HUES6 (cell line): Measurements from ENCODE around the gene DBNL.
"Not testable (repeated sequence)": the region's sequence is repeated elsewhere in the genome, so short reads cannot be mapped to it uniquely, and the experiment has no call there.

Source experiments
- H3K27ac ChIP-seq: 2 replicates; pipeline ENCODE4 v1.7.0; 2013; ENCODE audit warnings: low read depth, mild to moderate bottlenecking, low read length, inconsistent platforms
- H3K27me3 ChIP-seq: 2 replicates; pipeline ENCODE4 v1.6.1; 2013; ENCODE audit warnings: low read length; ENCODE audit not compliant: control insufficient read depth, insufficient read depth
- H3K36me3 ChIP-seq: 2 replicates; pipeline ENCODE4 v1.6.1; 2013; ENCODE audit warnings: low read length; ENCODE audit not compliant: control insufficient read depth, insufficient read depth
- H3K4me1 ChIP-seq: 2 replicates; pipeline ENCODE4 v1.6.1; 2013; ENCODE audit warnings: low read length; ENCODE audit not compliant: control insufficient read depth, insufficient read depth
- H3K4me3 ChIP-seq: 2 replicates; pipeline ENCODE4 v1.5.1; 2013; ENCODE audit warnings: low read depth, low read length
- H3K9ac ChIP-seq: one replicate; pipeline ENCODE4 v1.6.1; 2013; ENCODE audit warnings: mild to moderate bottlenecking, low read length
- H3K9me3 ChIP-seq: 2 replicates; pipeline ENCODE4 v1.6.1; 2013; ENCODE audit warnings: low read depth, low read length; ENCODE audit not compliant: control insufficient read depth, insufficient read depth

DBNL gene

DNA sequence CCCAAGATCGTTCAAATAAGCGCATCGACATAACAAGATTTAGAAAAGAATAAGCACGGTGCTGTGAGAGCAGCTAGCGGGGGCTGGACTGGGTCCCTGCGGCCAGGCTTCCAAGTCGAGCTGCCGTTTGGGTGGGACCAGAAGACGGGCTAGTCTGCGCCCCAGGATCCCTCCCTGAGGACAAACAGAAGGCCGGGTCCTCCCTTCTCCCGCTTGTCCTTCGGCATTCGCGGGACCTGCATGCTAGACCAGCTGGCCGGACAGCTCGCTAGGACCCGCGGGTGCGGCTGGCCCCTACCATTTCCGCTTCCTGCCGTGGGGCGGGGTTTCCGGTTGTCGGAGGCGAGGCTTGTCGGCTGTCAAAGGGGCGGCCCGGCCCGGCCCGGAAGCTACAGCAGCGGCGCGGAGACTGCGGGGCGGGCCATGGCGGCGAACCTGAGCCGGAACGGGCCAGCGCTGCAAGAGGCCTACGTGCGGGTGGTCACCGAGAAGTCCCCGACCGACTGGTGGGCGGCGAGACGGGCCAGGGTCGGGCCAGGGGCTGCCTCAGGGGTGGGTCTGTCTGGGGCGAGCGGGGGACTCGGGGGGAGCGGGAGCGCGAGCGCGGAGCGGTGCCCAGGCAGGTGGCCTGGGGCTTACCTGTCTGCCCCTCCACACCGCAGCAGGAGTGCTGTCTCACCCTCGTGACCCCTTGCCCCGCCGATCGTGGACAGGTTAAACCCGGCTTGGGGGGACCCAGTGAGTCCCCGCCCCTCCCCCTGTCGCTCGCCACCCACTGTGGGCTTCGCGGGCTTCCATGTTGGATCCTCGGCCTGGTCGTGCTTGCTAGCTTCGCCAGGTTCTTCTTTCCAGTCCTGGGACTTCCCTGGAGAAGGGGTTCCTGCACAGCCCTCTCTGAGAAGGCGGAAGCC lies at the start of gene DBNL:
TSS of gene DBNL (plus strand) at position 388 of the 911 bp plus-strand sequence. CDS start at position 424, 36 bp downstream.
- peak within 1 kb of the TSS; percentile 51; the same call in 1 of the 2 replicates for H3K27ac ChIP-seq

DNA sequence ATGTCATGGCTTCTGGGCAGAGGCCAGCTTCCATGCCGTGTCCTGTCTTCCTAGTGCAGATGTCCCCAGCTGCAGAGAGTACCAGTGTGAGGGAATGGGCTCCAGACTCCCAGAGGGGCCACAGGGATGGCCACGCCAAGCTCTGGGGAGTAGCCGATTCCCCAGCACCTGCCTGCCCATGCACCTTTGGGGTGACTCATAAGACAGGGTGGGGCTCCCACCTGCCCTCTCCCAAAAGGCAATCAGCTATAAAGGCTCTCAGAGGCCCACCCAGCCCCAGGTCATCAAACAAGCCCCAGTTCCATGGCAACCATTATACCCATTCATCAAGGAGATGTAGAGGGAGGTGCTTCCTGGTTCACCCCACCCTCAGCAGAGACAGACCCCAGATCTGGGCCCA lies 47.0 kb upstream of the DBNL start, which contains the start of gene SPDYE1:
TSS of gene SPDYE1 (plus strand) at position 366 of the 400 bp plus-strand sequence. CDS start 2,053 bp downstream, outside the sequence.
- H3K4me3 ChIP-seq, H3K9ac ChIP-seq, H3K36me3 ChIP-seq, H3K27ac ChIP-seq, H3K27me3 ChIP-seq, H3K4me1 ChIP-seq, H3K9me3 ChIP-seq: not testable (repeated sequence)

More for the DNA sequence above, at the start of gene DBNL:
- peak within 1 kb of the TSS; percentile 80 for H3K9ac ChIP-seq
- peaks cover 8% of the 10 kb centered on the region for H3K4me1 ChIP-seq
- peak within 1 kb of the TSS; percentile 96 for H3K4me3 ChIP-seq
- H3K27me3 ChIP-seq: peaks cover 23% of the 10 kb centered on the region
- H3K9me3 ChIP-seq: no peaks in the 10 kb centered on the region
- peaks cover 12% of the 10 kb centered on the region for H3K36me3 ChIP-seq

GRCh38 chr7:44012081-44012480 lies 32.4 kb upstream of the DBNL start:
- not testable (repeated sequence) for H3K4me1 ChIP-seq, H3K27ac ChIP-seq, H3K36me3 ChIP-seq, H3K9me3 ChIP-seq, H3K9ac ChIP-seq, H3K27me3 ChIP-seq, H3K4me3 ChIP-seq

DNA sequence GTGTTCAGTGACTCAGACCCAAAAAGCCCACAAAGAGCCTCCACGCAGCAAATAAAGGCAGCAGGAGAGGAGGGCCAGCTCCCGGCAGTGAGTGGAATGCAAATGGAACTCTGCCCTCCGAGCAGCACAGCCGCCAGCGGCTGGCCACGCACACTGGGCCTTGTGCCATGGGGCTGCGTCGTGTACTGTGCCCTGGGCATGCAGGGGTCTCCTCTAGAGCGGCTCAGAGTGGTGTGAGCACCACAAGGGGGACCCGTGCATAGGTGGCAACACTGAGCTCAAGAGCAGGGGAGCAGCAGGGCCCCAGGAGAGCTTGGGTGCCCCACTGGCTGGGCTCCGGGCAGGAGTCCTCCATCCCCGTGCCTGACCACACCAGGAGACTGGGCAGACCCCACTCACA lies 29.4 kb upstream of the DBNL start:
- H3K36me3 ChIP-seq, H3K4me1 ChIP-seq, H3K27ac ChIP-seq, H3K4me3 ChIP-seq, H3K27me3 ChIP-seq, H3K9ac ChIP-seq, H3K9me3 ChIP-seq: not testable (repeated sequence)

DNA sequence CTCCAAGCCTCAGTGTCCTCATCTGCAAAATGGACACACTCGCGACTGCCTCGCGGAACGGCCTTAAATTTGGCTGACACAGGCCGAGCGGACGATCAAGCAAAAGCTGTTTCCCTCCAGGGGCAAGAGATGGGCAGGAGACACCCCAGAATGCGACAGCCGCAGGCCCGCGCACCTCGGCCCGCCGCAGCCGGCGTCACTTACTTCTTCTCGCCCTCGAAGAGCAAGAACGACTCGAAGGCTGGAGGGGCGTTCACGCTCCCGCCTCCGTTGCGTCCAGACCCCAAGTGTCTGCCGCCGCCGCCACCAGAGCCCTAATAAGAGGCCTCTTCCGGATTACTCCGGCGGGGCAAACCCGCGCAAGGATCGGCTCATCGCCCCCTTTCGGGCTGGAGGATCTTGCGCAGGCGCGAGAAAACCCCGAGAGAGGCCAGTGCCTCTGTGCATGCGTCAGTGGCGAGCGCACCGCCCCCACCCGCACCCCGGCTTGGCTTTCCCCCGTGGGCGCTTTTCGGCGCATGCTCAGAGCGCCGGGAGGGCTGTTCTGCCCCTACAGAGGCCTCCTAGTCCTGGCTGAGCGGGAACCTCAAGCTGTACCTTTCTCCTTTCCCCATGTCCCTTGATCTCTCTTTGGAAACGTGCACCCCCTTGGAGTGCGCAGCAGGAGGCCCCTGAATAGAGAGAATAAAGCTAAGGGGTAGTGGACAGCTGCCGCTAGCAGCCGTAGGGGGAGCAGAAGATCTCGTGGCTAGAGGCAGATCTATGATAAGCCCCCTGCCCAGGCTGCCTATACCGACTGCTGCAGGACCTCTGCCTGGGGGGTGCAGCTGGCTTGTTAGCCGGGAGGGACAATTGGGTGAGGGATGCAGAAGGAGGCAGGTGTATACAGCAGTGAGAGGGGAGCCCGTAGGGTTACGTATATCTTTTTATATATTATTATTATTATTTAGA lies 25.4 kb upstream of the DBNL start:
- not testable (repeated sequence) for H3K36me3 ChIP-seq, H3K9me3 ChIP-seq, H3K27ac ChIP-seq, H3K4me1 ChIP-seq, H3K27me3 ChIP-seq
- Histone ChIP-seq H3K4me3 (peak overlapping the region; percentile 89), H3K9ac (peak overlapping the region; percentile 81)

- H3K27me3 ChIP-seq, H3K4me1 ChIP-seq, H3K4me3 ChIP-seq, H3K27ac ChIP-seq, H3K36me3 ChIP-seq, H3K9me3 ChIP-seq, H3K9ac ChIP-seq: not testable (repeated sequence)
Measured at GRCh38 chr7:44019825-44020224, 24.7 kb upstream of the DBNL start.

DNA sequence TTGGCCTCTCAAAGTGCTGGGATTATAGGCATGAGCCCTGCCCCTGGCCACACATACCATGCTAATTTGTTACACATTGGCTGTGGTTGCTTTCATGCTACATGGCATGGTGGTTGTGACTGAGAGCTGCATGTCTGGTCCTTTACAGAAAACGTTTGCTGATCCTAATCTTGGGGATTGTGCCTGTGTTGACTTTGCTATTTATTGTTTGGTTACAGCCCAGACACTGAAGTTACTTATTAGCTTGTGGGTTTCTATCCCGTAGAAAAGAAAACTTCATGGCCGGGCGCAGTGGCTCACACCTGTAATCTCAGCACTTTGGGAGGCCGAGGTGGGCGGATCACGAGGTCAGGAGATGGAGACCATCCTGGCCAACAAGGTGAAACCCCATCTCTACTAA lies 22.4 kb upstream of the DBNL start:
- H3K9me3 ChIP-seq: not testable (repeated sequence)

GRCh38 chr7:44022796-44023467 lies 21.6 kb upstream of the DBNL start:
- H3K27ac ChIP-seq, H3K9ac ChIP-seq, H3K9me3 ChIP-seq, H3K4me1 ChIP-seq, H3K27me3 ChIP-seq, H3K36me3 ChIP-seq, H3K4me3 ChIP-seq: not testable (repeated sequence)

More for the DNA sequence above, 22.4 kb upstream of the DBNL start:
- not testable (repeated sequence) for H3K27ac ChIP-seq, H3K4me1 ChIP-seq, H3K36me3 ChIP-seq, H3K27me3 ChIP-seq, H3K4me3 ChIP-seq, H3K9ac ChIP-seq

- H3K4me1 ChIP-seq, H3K4me3 ChIP-seq, H3K27me3 ChIP-seq, H3K9ac ChIP-seq, H3K9me3 ChIP-seq, H3K27ac ChIP-seq, H3K36me3 ChIP-seq: not testable (repeated sequence)
Measured at GRCh38 chr7:44029433-44029832, 15.1 kb upstream of the DBNL start.

GRCh38 chr7:44030029-44030428 lies 14.5 kb upstream of the DBNL start:
- H3K9ac ChIP-seq, H3K27ac ChIP-seq: not testable (repeated sequence)

More at GRCh38 chr7:44030029-44030428, 14.5 kb upstream of the DBNL start:
- H3K36me3 ChIP-seq, H3K4me3 ChIP-seq, H3K4me1 ChIP-seq, H3K9me3 ChIP-seq, H3K27me3 ChIP-seq: not testable (repeated sequence)
